H9 (cell line): ENCODE results near the gene PPM1B. TPM values are rescaled to one million over a fixed set of nuclear protein-coding genes. Genes with fewer than 3 reads are reported as not detected.
A peak's percentile ranks its signal among the peaks of the same experiment; 100 is the strongest.

Experiments
- DNase-seq: peaks from one replicate; pipeline ENCODE4 v3.0.0-alpha.2; 2017
- H2AFZ ChIP-seq: one replicate; pipeline ENCODE4 v1.6.1; 2013; ENCODE audit warnings: mild to moderate bottlenecking, low read length, control low read depth, moderate library complexity
- H2AK5ac ChIP-seq: 2 replicates; pipeline ENCODE4 v1.6.1; 2013; ENCODE audit warnings: low read length, control low read depth, mixed read lengths; ENCODE audit not compliant: insufficient read length
- H2BK120ac ChIP-seq: one replicate; pipeline ENCODE4 v1.6.1; 2013; ENCODE audit warnings: low read depth, mild to moderate bottlenecking, low read length, control low read depth, inconsistent platforms; ENCODE audit not compliant: poor library complexity, severe bottlenecking
- H2BK12ac ChIP-seq: 2 replicates; pipeline ENCODE4 v1.6.1; 2013; ENCODE audit warnings: low read length, control low read depth, mixed read lengths, low read depth; ENCODE audit not compliant: insufficient read length
- H2BK15ac ChIP-seq: 2 replicates; pipeline ENCODE4 v1.6.1; 2013; ENCODE audit warnings: low read depth, low read length, control low read depth
- H2BK20ac ChIP-seq: one replicate; pipeline ENCODE4 v1.6.1; 2013; ENCODE audit warnings: low read depth, mild to moderate bottlenecking, low read length, control low read depth, inconsistent platforms; ENCODE audit not compliant: poor library complexity, severe bottlenecking
- H2BK5ac ChIP-seq: 2 replicates; pipeline ENCODE4 v1.6.1; 2013; ENCODE audit warnings: low read length, control low read depth, mixed read lengths; ENCODE audit not compliant: insufficient read length
- H3K14ac ChIP-seq: 2 replicates; pipeline ENCODE4 v1.6.1; 2013; ENCODE audit warnings: low read length, control low read depth; ENCODE audit not compliant: insufficient read depth
- H3K18ac ChIP-seq: 2 replicates; pipeline ENCODE4 v1.6.1; 2013; ENCODE audit warnings: low read depth, mild to moderate bottlenecking, mixed read lengths, low read length, control low read depth; ENCODE audit not compliant: insufficient read length
- H3K23ac ChIP-seq: 2 replicates; pipeline ENCODE4 v1.6.1; 2013; ENCODE audit warnings: low read length, control low read depth, mixed read lengths, low read depth; ENCODE audit not compliant: insufficient read length
- H3K23me2 ChIP-seq: 2 replicates; pipeline ENCODE4 v1.6.1; 2013; ENCODE audit warnings: low read depth, mild to moderate bottlenecking, mixed read lengths, low read length, control low read depth; ENCODE audit not compliant: insufficient read length, poor library complexity, severe bottlenecking
- H3K27ac ChIP-seq: 2 replicates; pipeline ENCODE4 v1.5.1; 2013; ENCODE audit warnings: low read length, control low read depth, mixed read lengths, low read depth; ENCODE audit not compliant: insufficient read length
- H3K27me3 ChIP-seq: 2 replicates; pipeline ENCODE4 v1.6.1; 2013; ENCODE audit warnings: low read length, control low read depth, inconsistent platforms; ENCODE audit not compliant: insufficient read depth
- H3K4ac ChIP-seq: 2 replicates; pipeline ENCODE4 v1.6.1; 2013; ENCODE audit warnings: low read depth, mild to moderate bottlenecking, control low read depth, inconsistent platforms, low read length, moderate library complexity
- H3K4me1 ChIP-seq: 2 replicates; pipeline ENCODE4 v1.6.1; 2013; ENCODE audit warnings: low read length, control low read depth, inconsistent platforms; ENCODE audit not compliant: insufficient read depth
- H3K4me2 ChIP-seq: 2 replicates; pipeline ENCODE4 v1.6.1; 2013; ENCODE audit warnings: low read length, control low read depth, mixed read lengths; ENCODE audit not compliant: insufficient read length, insufficient read depth
- H3K56ac ChIP-seq: 2 replicates; pipeline ENCODE4 v1.6.1; 2013; ENCODE audit warnings: low read depth, mild to moderate bottlenecking, mixed read lengths, low read length, control low read depth; ENCODE audit not compliant: insufficient read length
- H3K79me1 ChIP-seq: 2 replicates; pipeline ENCODE4 v1.6.1; 2013; ENCODE audit warnings: low read depth, mild to moderate bottlenecking, moderate library complexity, low read length, control low read depth, inconsistent platforms; ENCODE audit not compliant: insufficient read depth, poor library complexity, severe bottlenecking
- H3K79me2 ChIP-seq: 2 replicates; pipeline ENCODE4 v1.6.1; 2013; ENCODE audit warnings: low read length, control low read depth, inconsistent platforms; ENCODE audit not compliant: insufficient read depth
- H3K9ac ChIP-seq: 2 replicates; pipeline ENCODE4 v1.6.1; 2013; ENCODE audit warnings: low read length, control low read depth, mixed read lengths; ENCODE audit not compliant: insufficient read length; ENCODE audit errors: extremely low read depth
- H3K9me3 ChIP-seq: one replicate; pipeline ENCODE4 v1.6.1; 2013; ENCODE audit warnings: low read depth, low read length, inconsistent platforms; ENCODE audit not compliant: control insufficient read depth
- H3T11ph ChIP-seq: one replicate; pipeline ENCODE4 v1.6.1; 2013; ENCODE audit warnings: mild to moderate bottlenecking, low read length, control low read depth, inconsistent platforms
- H4K20me1 ChIP-seq: one replicate; pipeline ENCODE4 v1.6.1; 2013; ENCODE audit not compliant: control insufficient read depth, insufficient read length, insufficient read depth
- H4K5ac ChIP-seq: 2 replicates; pipeline ENCODE4 v1.6.1; 2013; ENCODE audit warnings: low read depth, mild to moderate bottlenecking, mixed read lengths, low read length, control low read depth; ENCODE audit not compliant: insufficient read length
- H4K8ac ChIP-seq: replicated peaks from 2 replicates; pipeline ENCODE4 v1.6.1; 2013; ENCODE audit warnings: low read length, control low read depth, mixed read lengths, low read depth; ENCODE audit not compliant: insufficient read length
- H4K91ac ChIP-seq: 2 replicates; pipeline ENCODE4 v1.6.1; 2013; ENCODE audit warnings: low read depth, mild to moderate bottlenecking, moderate library complexity, mixed read lengths, low read length, control low read depth; ENCODE audit not compliant: insufficient read length
- H3K27ac Mint-ChIP-seq, 3 experiments: 2 replicates in 2 of 3; 3 replicates in 1 of 3; pipeline ENCODE4 v1.8.0; 2020 to 2021; ENCODE audit warnings: mixed read lengths in 3 of 3, mild to moderate bottlenecking in 1 of 3, moderate library complexity in 1 of 3
- H3K27me3 Mint-ChIP-seq: 2 replicates; pipeline ENCODE4 v1.8.0; 2021; ENCODE audit warnings: low read depth, mild to moderate bottlenecking, moderate library complexity, mixed read lengths
- H3K36me3 Mint-ChIP-seq, 3 experiments: 2 replicates in 2 of 3; 3 replicates in 1 of 3; pipeline ENCODE4 v1.8.0; 2020 to 2021; ENCODE audit warnings: low read depth in 3 of 3, mixed read lengths in 3 of 3; ENCODE audit not compliant: insufficient read depth in 1 of 3
- H3K4me1 Mint-ChIP-seq, 2 experiments: 2 replicates each; pipeline ENCODE4 v1.8.0; 2020; ENCODE audit warnings: mixed read lengths in 2 of 2
- H3K4me3 Mint-ChIP-seq, 2 experiments: 2 replicates in 1 of 2; 3 replicates in 1 of 2; pipeline ENCODE4 v1.8.0; 2020 to 2021; ENCODE audit warnings: mild to moderate bottlenecking in 2 of 2, mixed read lengths in 2 of 2, moderate library complexity in 1 of 2
- H3K9me3 Mint-ChIP-seq, 2 experiments: 2 replicates in 1 of 2; 3 replicates in 1 of 2; pipeline ENCODE4 v1.8.0; 2020; ENCODE audit warnings: mild to moderate bottlenecking in 2 of 2, mixed read lengths in 2 of 2, moderate library complexity in 1 of 2
- WGBS: extraction: QIAGEN DNeasy Blood & Tissue Kit; methylation state at CpG from one replicate; pipeline ENCODE4 v1.1.7; 2013; ENCODE audit warnings: missing lambda C conversion rate, low lambda C conversion rate, mixed read lengths; ENCODE audit not compliant: insufficient read length; ENCODE audit errors: extremely low coverage; 5-methylcytosine and 5-hydroxymethylcytosine counted together
- total RNA-seq: library from RNA; stranded (reverse); gene quantifications from 2 replicates; pipeline ENCODE4 v1.2.1, GENCODE V29; 2021
- TF ChIP-seq, protein P1 (sequence below): fragments of 200-600 bp; sonication (generic); conservative IDR thresholded peaks from 3 replicates; pipeline ENCODE4 v1.8.0; 2021; ENCODE audit warnings: antibody characterized with exemption, mild to moderate bottlenecking

Gene PPM1B
- total RNA-seq, 1 experiment from 2014 or later, result 156 TPM

DNA sequence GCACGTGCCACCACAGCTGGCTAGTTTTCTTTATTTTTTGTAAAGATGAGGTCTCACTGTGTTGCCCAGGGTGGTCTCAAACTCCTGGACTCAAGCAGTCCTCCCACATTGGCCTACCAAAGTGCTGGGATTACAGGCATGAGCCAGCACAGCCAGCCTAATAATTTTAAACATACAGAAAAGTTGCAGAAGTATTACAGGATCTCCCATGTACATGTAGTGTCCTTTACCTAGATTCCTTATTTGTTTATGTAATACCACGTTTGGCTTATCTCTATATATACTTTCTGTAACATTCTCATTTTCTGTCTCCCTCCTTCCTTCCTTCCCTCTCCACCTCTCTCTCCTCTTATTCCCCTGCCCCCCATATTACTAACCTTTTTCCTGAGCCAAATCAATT, 41.7 kb downstream of the PPM1B start:
- Histone ChIP-seq H3K4me2 (no peak overlapping the region), H2AK5ac (no peak overlapping the region), H3K9me3 (no peaks in the 10 kb centered on the region), H3K79me2 (peaks cover 22% of the 10 kb centered on the region), H2BK120ac (no peak overlapping the region), H3K23me2 (no peaks in the 10 kb centered on the region), H4K5ac (no peak overlapping the region), H3T11ph (no peak overlapping the region), H3K9ac (no peak overlapping the region), H2BK15ac (no peak overlapping the region), H3K14ac (no peak overlapping the region), H3K56ac (no peak overlapping the region), H3K4me1 (no peaks in the 10 kb centered on the region; the same call in 1 of the 2 replicates), H2AFZ (no peak overlapping the region), H3K27me3 (no peaks in the 10 kb centered on the region; the same call in 1 of the 2 replicates), H2BK5ac (no peak overlapping the region), H4K20me1 (no peaks in the 10 kb centered on the region), H2BK20ac (no peak overlapping the region), H3K27ac (no peak overlapping the region), H3K4ac (no peak overlapping the region), H3K18ac (no peak overlapping the region), H4K91ac (no peak overlapping the region), H4K8ac (no peak overlapping the region), H3K23ac (no peak overlapping the region), H2BK12ac (no peak overlapping the region), H3K79me1 (peaks cover 14% of the 10 kb centered on the region)
- Mint-ChIP-seq H3K27me3 (no peaks in the 10 kb centered on the region), H3K4me3 (no peak overlapping the region), H3K27ac (peak overlapping the region in 1 of 3 experiments; percentile 46; a peak in 1 of 7 replicates), H3K36me3 (peaks cover 23 to 61% (median 51%) of the 10 kb centered on the region in 3 experiments; a peak in 6 of 7 replicates), H3K9me3 (no peaks in the 10 kb centered on the region), H3K4me1 (no peaks in the 10 kb centered on the region)
- WGBS, result no CpG with 5 or more reads among the region's 2 CpGs
- TF ChIP-seq, protein P1, sequence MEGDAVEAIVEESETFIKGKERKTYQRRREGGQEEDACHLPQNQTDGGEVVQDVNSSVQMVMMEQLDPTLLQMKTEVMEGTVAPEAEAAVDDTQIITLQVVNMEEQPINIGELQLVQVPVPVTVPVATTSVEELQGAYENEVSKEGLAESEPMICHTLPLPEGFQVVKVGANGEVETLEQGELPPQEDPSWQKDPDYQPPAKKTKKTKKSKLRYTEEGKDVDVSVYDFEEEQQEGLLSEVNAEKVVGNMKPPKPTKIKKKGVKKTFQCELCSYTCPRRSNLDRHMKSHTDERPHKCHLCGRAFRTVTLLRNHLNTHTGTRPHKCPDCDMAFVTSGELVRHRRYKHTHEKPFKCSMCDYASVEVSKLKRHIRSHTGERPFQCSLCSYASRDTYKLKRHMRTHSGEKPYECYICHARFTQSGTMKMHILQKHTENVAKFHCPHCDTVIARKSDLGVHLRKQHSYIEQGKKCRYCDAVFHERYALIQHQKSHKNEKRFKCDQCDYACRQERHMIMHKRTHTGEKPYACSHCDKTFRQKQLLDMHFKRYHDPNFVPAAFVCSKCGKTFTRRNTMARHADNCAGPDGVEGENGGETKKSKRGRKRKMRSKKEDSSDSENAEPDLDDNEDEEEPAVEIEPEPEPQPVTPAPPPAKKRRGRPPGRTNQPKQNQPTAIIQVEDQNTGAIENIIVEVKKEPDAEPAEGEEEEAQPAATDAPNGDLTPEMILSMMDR, result no peak
- DNase-seq, result no peak
